Stimulated activated CD4-positive, alpha-beta T cell treated with anti-CD3 and anti-CD28 coated beads, Interleukin-2, amount 100 ng/mL, for 4 hours (primary cell): ENCODE measurements around the gene COX19.

Experiments used
- DNase-seq: peaks from one replicate; pipeline ENCODE4 v3.0.0-alpha.2; 2020; ENCODE audit warnings: low read depth

The COX19 gene

GRCh38 chr7:991729-992656, 16.6 kb upstream of the COX19 start:
- DNase-seq: no peak

GRCh38 chr7:990933-991728, 15.8 kb upstream of the COX19 start:
- DNase-seq: no peak

- no peak for DNase-seq
These were observed 15.1 kb upstream of the COX19 start for GRCh38 chr7:990352-990932.

GRCh38 chr7:988963-989529, 13.7 kb upstream of the COX19 start:
- no peak for DNase-seq

GRCh38 chr7:988426-988911, 13.1 kb upstream of the COX19 start:
- no peak for DNase-seq

GRCh38 chr7:987909-988308, 12.6 kb upstream of the COX19 start:
- DNase-seq: no peak

GRCh38 chr7:986766-987751, 11.7 kb upstream of the COX19 start:
- DNase-seq: no peak

GRCh38 chr7:985915-986741, 10.8 kb upstream of the COX19 start:
- DNase-seq: no peak

GRCh38 chr7:985127-985416, 9.7 kb upstream of the COX19 start:
- DNase-seq: no peak

GRCh38 chr7:984361-985126, 9.2 kb upstream of the COX19 start:
- no peak for DNase-seq

- DNase-seq: no peak
These were observed 8.3 kb upstream of the COX19 start for GRCh38 chr7:983616-984071.

GRCh38 chr7:983004-983615, 7.8 kb upstream of the COX19 start, which contains the start of gene CYP2W1:
CYP2W1 (plus strand) TSS chr7:983181; CDS start chr7:983212, 31 bp downstream.
- DNase-seq: no peak

- no peak for DNase-seq
These were observed 7.2 kb upstream of the COX19 start for GRCh38 chr7:982511-983003.

- no peak for DNase-seq
These were observed 6.6 kb upstream of the COX19 start for GRCh38 chr7:981793-982510.

GRCh38 chr7:979886-980571, 4.7 kb upstream of the COX19 start:
- DNase-seq: no peak

GRCh38 chr7:979151-979550, 3.8 kb upstream of the COX19 start:
- no peak for DNase-seq

GRCh38 chr7:978416-979091, 3.2 kb upstream of the COX19 start:
- DNase-seq: no peak
